H7 (cell line): ENCODE measurements around the gene UTP4. TPM values are rescaled to one million over a fixed set of nuclear protein-coding genes. Genes with fewer than 3 reads are reported as not detected.
"Not testable (repeated sequence)": the region's sequence is repeated elsewhere in the genome, so short reads cannot be mapped to it uniquely, and the experiment has no call there.

ENCODE experiments used
- DNase-seq: peaks from one replicate; pipeline ENCODE4 v3.0.0; 2012
- H3K27me3 ChIP-seq: 2 replicates; pipeline ENCODE4 v1.6.0; 2011; ENCODE audit warnings: mild to moderate bottlenecking, low read length; ENCODE audit not compliant: control insufficient read depth, insufficient read depth
- H3K36me3 ChIP-seq: replicated peaks from 2 replicates; pipeline ENCODE4 v1.5.1; 2011; ENCODE audit warnings: low read length; ENCODE audit not compliant: control insufficient read depth, insufficient read depth
- H3K4me3 ChIP-seq: 2 replicates; pipeline ENCODE4 v1.5.1; 2011; ENCODE audit warnings: low read depth, mild to moderate bottlenecking, control low read depth, low read length, moderate library complexity; ENCODE audit not compliant: insufficient read depth
- total RNA-seq: library from RNA; depleted of rRNA; stranded (reverse); fragments of >200 nt; shearing (Covaris generic); gene quantifications from 2 replicates; pipeline ENCODE4 v1.2.3, GENCODE V29; 2014

UTP4 gene
- total RNA-seq, 1 experiment from 2014 or later = 27.7 TPM

GRCh38 chr16:69131839-69132423, 518 bp upstream of the UTP4 start:
- Histone ChIP-seq H3K27me3 (no peaks in the 10 kb centered on the region), H3K36me3 (peaks cover 3% of the 10 kb centered on the region), H3K4me3 (peak overlapping the region; percentile 68)
- DNase-seq = peak; percentile 99

- Histone ChIP-seq H3K4me3 (peak overlapping the region; percentile 68), H3K36me3 (peaks cover 8% of the 10 kb centered on the region), H3K27me3 (no peaks in the 10 kb centered on the region)
- no peak for DNase-seq
Measured at GRCh38 chr16:69133373-69133954, 1.0 kb downstream of the UTP4 start.

GRCh38 chr16:69138608-69139007, 6.2 kb downstream of the UTP4 start:
- H3K36me3 ChIP-seq = peaks cover 35% of the 10 kb centered on the region
- H3K4me3 ChIP-seq = no peak overlapping the region
- no peaks in the 10 kb centered on the region for H3K27me3 ChIP-seq
- no peak for DNase-seq

- H3K4me3 ChIP-seq, H3K27me3 ChIP-seq, DNase-seq: not testable (repeated sequence)
- peaks cover 36% of the 10 kb centered on the region for H3K36me3 ChIP-seq
Measured at GRCh38 chr16:69139464-69139863, 7.0 kb downstream of the UTP4 start.

- Histone ChIP-seq H3K4me3 (no peak overlapping the region), H3K36me3 (peaks cover 39% of the 10 kb centered on the region), H3K27me3 (no peaks in the 10 kb centered on the region)
- no peak for DNase-seq
Measured at GRCh38 chr16:69141014-69141413, 8.6 kb downstream of the UTP4 start.

- Histone ChIP-seq H3K36me3 (peaks cover 36% of the 10 kb centered on the region), H3K27me3 (no peaks in the 10 kb centered on the region), H3K4me3 (no peak overlapping the region)
- no peak for DNase-seq
Measured at GRCh38 chr16:69141936-69142335, 9.5 kb downstream of the UTP4 start.

GRCh38 chr16:69143116-69143515, 10.7 kb downstream of the UTP4 start:
- peaks cover 33% of the 10 kb centered on the region for H3K36me3 ChIP-seq
- no peak overlapping the region for H3K4me3 ChIP-seq
- no peak for DNase-seq
- H3K27me3 ChIP-seq = no peaks in the 10 kb centered on the region

- peaks cover 24% of the 10 kb centered on the region for H3K36me3 ChIP-seq
- H3K4me3 ChIP-seq = no peak overlapping the region
- H3K27me3 ChIP-seq = no peaks in the 10 kb centered on the region
- no peak for DNase-seq
Measured at GRCh38 chr16:69145658-69146057, 13.2 kb downstream of the UTP4 start.

GRCh38 chr16:69149621-69150020, 17.2 kb downstream of the UTP4 start:
- not testable (repeated sequence) for DNase-seq, H3K4me3 ChIP-seq, H3K27me3 ChIP-seq
- H3K36me3 ChIP-seq = peaks cover 21% of the 10 kb centered on the region

GRCh38 chr16:69150146-69150865, 17.9 kb downstream of the UTP4 start:
- Histone ChIP-seq H3K27me3 (no peaks in the 10 kb centered on the region), H3K36me3 (peaks cover 24% of the 10 kb centered on the region), H3K4me3 (no peak overlapping the region)
- DNase-seq = peak; percentile 78

- no peak overlapping the region for H3K4me3 ChIP-seq
- H3K27me3 ChIP-seq = no peaks in the 10 kb centered on the region
- H3K36me3 ChIP-seq = peaks cover 27% of the 10 kb centered on the region
- DNase-seq = no peak
Measured at GRCh38 chr16:69157196-69157595, 24.7 kb downstream of the UTP4 start.

GRCh38 chr16:69160192-69160591, 27.7 kb downstream of the UTP4 start:
- DNase-seq = no peak
- no peak overlapping the region for H3K4me3 ChIP-seq
- no peaks in the 10 kb centered on the region for H3K27me3 ChIP-seq
- H3K36me3 ChIP-seq = peaks cover 26% of the 10 kb centered on the region

- Histone ChIP-seq H3K27me3 (no peaks in the 10 kb centered on the region), H3K4me3 (no peak overlapping the region), H3K36me3 (peaks cover 29% of the 10 kb centered on the region)
- no peak for DNase-seq
Measured at GRCh38 chr16:69165584-69165983, 33.1 kb downstream of the UTP4 start.

GRCh38 chr16:69166221-69166833, 33.9 kb downstream of the UTP4 start:
- no peak overlapping the region for H3K4me3 ChIP-seq
- DNase-seq = no peak

More at GRCh38 chr16:69166221-69166833, 33.9 kb downstream of the UTP4 start:
- Histone ChIP-seq H3K36me3 (peaks cover 28% of the 10 kb centered on the region), H3K27me3 (no peaks in the 10 kb centered on the region)
